HL-60 (cell line): Measurements from ENCODE around the gene TPK1.

Source experiments
- DNase-seq, 2 experiments: peaks; one replicate each; pipeline ENCODE4 v3.0.0-alpha.2; 2010 to 2020; ENCODE audit warnings: low read depth in 1 of 2, low spot score in 1 of 2
- H3K27ac ChIP-seq: fragments of 250-450 bp; sonication (Bioruptor Pico); replicated peaks from 2 replicates; pipeline ENCODE4 v1.5.1; 2020; ENCODE audit warnings: mild to moderate bottlenecking, moderate library complexity
- H3K27me3 ChIP-seq: fragments of 250-450 bp; sonication (Bioruptor Pico); 2 replicates; pipeline ENCODE4 v1.5.1; 2021; ENCODE audit warnings: mild to moderate bottlenecking, moderate library complexity; ENCODE audit not compliant: insufficient read depth, poor library complexity, severe bottlenecking
- H3K4me3 ChIP-seq: replicated peaks from 2 replicates; pipeline ENCODE4 v1.5.1; 2011; ENCODE audit warnings: mild to moderate bottlenecking, control low read depth, low read length; ENCODE audit not compliant: insufficient read depth
- GABPA ChIP-seq: IDR thresholded peaks from 2 replicates; pipeline ENCODE4 v1.6.1; 2012; ENCODE audit warnings: low read depth
- POLR2AphosphoS5 ChIP-seq: IDR thresholded peaks from 2 replicates; pipeline ENCODE4 v1.6.1; 2012; ENCODE audit warnings: low read depth
- SPI1 ChIP-seq: IDR thresholded peaks from 2 replicates; pipeline ENCODE4 v1.6.1; 2012; ENCODE audit warnings: low read depth, mild to moderate bottlenecking, borderline replicate concordance
- TF ChIP-seq, protein P1 (sequence below): IDR thresholded peaks from one replicate; pipeline ENCODE4 v1.5.1; 2011; ENCODE audit warnings: low read length, control low read depth, inconsistent platforms; ENCODE audit not compliant: insufficient read depth
- TF ChIP-seq, protein P2 (sequence below): IDR thresholded peaks from 2 replicates; pipeline ENCODE4 v1.6.1; 2012; ENCODE audit warnings: low read depth; ENCODE audit not compliant: insufficient replicate concordance

The TPK1 gene

DNA sequence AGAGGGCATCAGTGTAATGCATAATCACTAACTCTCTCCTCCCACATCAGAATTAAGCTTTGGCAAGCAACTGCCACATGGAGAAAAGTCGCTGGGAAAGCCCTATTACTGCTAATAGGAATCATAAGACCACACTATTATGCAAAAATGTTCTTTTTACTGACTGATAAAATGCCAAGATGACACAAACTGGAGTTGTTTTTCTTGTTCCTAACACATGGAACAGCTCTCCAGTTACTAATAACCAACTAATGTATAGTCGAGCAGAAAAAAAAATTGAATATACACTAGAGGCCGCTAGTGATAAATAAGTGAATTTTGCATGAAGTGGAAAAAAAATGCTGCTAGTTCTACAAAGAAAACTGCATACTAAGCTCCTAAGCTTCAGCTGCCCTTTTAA is 165.6 kb downstream of the TPK1 start:
- Histone ChIP-seq H3K27me3 (no peaks in the 10 kb centered on the region), H3K4me3 (no peak overlapping the region), H3K27ac (no peak overlapping the region)
- DNase-seq: no peak
- TF ChIP-seq, protein P1, sequence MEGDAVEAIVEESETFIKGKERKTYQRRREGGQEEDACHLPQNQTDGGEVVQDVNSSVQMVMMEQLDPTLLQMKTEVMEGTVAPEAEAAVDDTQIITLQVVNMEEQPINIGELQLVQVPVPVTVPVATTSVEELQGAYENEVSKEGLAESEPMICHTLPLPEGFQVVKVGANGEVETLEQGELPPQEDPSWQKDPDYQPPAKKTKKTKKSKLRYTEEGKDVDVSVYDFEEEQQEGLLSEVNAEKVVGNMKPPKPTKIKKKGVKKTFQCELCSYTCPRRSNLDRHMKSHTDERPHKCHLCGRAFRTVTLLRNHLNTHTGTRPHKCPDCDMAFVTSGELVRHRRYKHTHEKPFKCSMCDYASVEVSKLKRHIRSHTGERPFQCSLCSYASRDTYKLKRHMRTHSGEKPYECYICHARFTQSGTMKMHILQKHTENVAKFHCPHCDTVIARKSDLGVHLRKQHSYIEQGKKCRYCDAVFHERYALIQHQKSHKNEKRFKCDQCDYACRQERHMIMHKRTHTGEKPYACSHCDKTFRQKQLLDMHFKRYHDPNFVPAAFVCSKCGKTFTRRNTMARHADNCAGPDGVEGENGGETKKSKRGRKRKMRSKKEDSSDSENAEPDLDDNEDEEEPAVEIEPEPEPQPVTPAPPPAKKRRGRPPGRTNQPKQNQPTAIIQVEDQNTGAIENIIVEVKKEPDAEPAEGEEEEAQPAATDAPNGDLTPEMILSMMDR: no peak
- no peak for TF ChIP-seq GABPA
- TF ChIP-seq, protein P2, sequence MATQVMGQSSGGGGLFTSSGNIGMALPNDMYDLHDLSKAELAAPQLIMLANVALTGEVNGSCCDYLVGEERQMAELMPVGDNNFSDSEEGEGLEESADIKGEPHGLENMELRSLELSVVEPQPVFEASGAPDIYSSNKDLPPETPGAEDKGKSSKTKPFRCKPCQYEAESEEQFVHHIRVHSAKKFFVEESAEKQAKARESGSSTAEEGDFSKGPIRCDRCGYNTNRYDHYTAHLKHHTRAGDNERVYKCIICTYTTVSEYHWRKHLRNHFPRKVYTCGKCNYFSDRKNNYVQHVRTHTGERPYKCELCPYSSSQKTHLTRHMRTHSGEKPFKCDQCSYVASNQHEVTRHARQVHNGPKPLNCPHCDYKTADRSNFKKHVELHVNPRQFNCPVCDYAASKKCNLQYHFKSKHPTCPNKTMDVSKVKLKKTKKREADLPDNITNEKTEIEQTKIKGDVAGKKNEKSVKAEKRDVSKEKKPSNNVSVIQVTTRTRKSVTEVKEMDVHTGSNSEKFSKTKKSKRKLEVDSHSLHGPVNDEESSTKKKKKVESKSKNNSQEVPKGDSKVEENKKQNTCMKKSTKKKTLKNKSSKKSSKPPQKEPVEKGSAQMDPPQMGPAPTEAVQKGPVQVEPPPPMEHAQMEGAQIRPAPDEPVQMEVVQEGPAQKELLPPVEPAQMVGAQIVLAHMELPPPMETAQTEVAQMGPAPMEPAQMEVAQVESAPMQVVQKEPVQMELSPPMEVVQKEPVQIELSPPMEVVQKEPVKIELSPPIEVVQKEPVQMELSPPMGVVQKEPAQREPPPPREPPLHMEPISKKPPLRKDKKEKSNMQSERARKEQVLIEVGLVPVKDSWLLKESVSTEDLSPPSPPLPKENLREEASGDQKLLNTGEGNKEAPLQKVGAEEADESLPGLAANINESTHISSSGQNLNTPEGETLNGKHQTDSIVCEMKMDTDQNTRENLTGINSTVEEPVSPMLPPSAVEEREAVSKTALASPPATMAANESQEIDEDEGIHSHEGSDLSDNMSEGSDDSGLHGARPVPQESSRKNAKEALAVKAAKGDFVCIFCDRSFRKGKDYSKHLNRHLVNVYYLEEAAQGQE: no peak
- no peak for TF ChIP-seq POLR2AphosphoS5
- no peak for TF ChIP-seq SPI1

DNA sequence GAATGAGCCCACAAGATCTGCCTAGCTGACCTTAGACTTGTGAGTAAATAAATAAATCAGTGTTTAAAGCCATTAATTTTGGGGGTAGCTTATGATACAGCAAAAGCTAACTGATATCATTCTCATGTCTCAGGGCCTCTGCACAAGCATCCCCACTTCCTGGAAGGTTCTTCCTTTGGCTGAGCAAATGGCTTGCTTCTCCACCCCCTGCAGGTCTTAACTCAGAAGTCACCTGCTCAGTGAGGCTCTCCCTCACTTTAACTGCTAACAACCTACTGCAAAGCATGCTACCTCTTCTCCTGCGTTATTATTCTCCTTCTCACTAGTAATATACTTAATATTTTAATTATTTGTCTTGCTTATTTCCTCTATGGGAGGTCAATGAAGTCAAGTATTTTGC is 167.3 kb downstream of the TPK1 start:
- DNase-seq: no peak
- Histone ChIP-seq H3K27ac (no peak overlapping the region), H3K4me3 (no peak overlapping the region), H3K27me3 (no peaks in the 10 kb centered on the region)
- TF ChIP-seq, protein P2: no peak
- TF ChIP-seq, protein P1: no peak
- no peak for TF ChIP-seq GABPA
- no peak for TF ChIP-seq SPI1
- no peak for TF ChIP-seq POLR2AphosphoS5

DNA sequence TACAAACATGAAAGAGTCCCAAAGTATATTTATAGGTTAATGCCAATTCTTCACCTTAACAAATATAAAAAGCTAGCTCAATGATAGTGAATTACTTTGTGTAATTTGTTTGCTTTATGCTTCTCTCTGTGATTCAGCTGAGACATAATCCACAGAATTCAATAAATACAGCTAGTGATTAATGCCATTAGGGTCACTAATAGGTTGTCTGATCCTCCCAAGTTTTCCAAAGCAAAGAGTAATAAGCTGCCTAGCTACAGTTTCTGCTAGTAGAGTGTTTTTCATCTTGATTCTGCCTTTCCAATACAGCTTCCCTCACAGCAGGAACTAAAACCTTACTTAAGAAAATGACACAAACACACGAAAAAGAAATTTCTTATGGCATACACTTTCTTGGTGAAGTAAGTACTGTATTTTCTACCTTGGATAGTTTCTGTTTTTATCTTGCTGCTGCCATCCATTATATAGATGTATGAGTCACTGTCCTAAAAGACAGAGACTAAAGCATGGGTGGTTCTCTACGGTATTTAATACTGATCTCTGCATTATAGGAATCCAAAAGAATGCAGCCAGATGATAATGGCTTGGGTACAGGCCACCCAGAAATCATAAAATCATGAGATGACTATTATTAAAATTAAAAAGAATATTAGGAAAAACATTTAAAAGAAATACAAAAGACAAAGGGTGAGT is 170.0 kb downstream of the TPK1 start:
- Histone ChIP-seq H3K4me3 (no peak overlapping the region), H3K27me3 (no peaks in the 10 kb centered on the region), H3K27ac (no peak overlapping the region)
- no peak for DNase-seq
- TF ChIP-seq, protein P2: no peak
- TF ChIP-seq SPI1 (no peak), POLR2AphosphoS5 (no peak), GABPA (no peak)
- TF ChIP-seq, protein P1: no peak
